HG03175 (cell line): ENCODE data around the gene DAPK1.

Experiments
- ATAC-seq: cut with Tn5 transposase; IDR thresholded peaks from one replicate; pipeline ENCODE4 v1.9.1; 2021; ENCODE audit warnings: mild to moderate bottlenecking, moderate library complexity; ENCODE audit not compliant: unreplicated experiment

DAPK1 gene

DNA sequence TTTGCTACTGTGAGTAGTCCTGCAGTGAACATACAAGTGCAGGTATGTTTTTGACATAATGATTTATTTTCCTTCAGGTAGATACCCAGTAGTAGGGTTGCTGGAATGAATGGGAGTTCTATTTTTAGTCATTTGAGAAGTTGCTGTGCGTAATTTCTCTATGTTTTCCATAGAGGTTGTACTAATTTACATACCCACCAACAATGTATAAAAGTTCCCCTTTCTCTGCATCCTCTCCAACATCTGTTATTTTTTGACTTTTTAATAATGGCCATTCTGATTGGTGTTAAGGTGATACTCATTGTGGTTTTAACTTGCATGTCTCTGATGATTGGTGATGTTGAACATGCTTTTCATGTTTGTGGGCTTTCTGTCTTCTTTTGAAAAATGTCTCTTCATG lies 163.6 kb downstream of the DAPK1 start:
- no peak for ATAC-seq

DNA sequence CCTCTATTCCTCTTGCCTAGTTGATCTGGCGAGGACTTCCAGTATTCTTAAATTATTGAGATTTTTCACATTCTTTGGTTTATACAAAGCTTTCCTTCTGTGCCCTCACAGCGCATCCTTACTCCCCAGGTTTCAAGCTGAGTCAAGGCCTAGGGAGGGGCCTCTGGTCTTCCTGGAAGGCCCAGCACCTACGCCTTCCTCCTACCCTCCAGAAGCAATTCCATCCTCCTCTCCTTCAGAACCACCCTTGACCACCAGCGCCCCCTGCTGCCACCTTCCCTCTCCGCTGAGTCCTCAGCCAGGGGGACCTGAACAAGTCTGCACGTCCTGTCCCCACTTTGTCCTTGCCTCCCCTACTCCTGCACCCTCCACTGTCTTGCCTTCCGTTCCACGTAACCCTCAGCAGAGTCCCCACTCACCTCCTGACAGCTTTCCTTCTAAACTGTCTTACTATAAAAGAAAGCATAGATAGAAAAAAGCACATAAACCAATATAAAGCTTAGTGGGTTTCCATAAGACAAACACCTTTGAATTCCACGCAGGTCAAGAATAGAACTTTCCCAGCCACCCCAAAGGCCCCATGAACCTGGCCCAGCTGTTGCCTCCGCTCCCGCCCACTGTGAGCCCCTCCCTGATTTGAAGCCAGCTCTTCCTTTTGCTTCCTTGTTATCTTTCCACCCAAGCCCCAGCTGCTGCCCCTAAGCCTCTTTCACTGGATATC lies 165.3 kb downstream of the DAPK1 start:
- ATAC-seq = no peak

- no peak for ATAC-seq
These were observed 165.9 kb downstream of the DAPK1 start for GRCh38 chr9:87663556-87663955.

DNA sequence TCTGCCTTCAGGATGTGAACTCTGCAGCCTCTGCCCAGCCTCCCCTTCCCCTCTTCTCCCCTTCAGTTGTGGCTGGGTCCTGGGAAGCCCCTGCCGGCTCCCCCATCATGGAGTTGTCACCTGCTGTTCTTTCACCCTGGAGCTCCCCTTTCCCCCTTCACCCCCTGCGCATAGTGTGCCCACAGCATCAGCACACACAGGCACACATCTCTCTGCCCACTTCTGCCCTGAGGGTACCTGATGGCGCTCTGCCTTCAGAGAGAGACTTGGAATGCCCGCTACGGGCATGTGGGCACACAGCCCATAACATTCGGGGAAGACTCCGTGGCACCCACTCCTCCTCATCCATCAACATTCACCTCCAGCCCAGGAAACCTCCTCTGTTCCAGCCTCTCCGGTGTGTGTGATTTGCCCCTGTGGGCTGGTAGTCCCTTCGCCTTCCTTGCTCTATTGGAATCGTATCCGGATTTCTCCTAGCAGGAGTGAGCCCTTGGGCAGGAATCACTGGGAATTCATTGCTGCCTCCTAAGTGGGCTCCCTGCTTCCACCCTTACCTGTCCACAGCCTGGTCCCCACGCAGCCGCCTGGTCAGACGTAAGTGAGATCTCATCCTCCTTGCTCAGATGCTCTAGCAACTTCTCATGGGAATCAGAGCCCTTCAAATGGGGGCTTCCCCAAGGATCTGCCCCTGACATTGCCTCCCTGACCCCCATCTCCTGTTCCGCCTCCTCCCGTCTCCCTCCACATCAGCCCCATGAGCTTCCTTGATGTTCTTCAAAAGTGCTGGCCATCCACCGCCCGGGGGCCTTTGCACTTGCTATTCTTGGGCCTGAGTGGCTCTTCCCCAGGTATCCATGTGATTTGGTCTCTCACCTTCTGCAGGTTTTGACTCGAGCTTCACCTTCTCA lies 166.7 kb downstream of the DAPK1 start:
- no peak for ATAC-seq

GRCh38 chr9:87665505-87665904 lies 167.8 kb downstream of the DAPK1 start:
- ATAC-seq = no peak

- ATAC-seq = no peak
These were observed 169.6 kb downstream of the DAPK1 start for GRCh38 chr9:87667164-87667738.

- no peak for ATAC-seq
These were observed 170.6 kb downstream of the DAPK1 start for GRCh38 chr9:87668222-87668621.

GRCh38 chr9:87668722-87669121 lies 171.1 kb downstream of the DAPK1 start:
- no peak for ATAC-seq

DNA sequence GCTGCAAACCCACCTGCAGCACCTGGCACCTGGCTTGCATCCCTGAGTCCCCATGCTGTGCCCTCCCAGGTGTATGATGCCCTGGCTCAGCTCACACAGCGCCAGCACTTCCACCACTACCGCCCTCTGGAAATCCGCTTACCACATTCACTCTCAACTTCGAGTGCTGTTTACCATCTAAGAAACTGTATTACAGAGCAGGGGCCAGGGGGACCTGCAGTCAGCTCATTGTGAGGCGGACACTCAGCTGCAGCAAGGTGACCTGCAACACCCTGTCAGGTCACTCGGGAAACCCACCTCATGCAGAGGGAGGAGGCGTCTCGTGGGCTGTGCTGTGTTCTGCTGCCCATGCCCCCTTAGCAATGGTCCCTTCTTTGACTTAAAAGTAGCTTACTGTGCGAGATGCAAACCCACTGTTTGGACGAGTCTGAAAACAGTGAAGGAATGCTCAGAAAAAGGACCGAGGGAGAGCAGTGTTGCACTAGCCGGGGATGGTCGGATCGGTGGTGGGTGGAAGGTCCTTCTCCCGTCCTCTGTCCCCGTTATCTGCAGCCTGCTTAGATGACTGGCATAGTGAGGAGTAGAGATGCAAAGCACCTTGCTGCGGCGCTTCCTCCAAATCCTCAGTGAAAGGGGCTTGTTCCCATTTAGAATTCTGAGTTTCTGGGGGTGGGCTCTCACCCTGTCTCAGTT lies 173.1 kb downstream of the DAPK1 start:
- no peak for ATAC-seq

- no peak for ATAC-seq
These were observed 173.8 kb downstream of the DAPK1 start for GRCh38 chr9:87671478-87671877.

DNA sequence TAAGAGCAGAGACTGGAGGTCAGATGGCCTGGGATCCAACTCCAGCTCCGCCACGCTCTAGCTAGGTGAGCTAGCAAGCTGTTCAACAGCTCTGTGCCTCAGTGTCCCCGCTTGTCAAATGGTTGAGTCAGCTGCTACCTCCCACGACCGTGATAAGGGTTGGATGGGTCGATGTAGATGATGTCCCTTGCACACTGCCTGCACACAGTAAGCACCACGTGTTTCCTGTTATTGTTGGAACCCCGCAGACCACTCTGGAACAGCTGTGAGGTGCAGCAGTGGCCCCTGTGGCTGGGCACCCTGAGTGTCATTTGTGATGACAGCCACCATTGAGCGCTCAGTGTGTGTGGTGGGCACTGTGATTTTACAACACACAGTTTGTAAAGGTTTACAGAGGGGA lies 174.3 kb downstream of the DAPK1 start:
- no peak for ATAC-seq

GRCh38 chr9:87672586-87672985 lies 174.9 kb downstream of the DAPK1 start:
- ATAC-seq = no peak

DNA sequence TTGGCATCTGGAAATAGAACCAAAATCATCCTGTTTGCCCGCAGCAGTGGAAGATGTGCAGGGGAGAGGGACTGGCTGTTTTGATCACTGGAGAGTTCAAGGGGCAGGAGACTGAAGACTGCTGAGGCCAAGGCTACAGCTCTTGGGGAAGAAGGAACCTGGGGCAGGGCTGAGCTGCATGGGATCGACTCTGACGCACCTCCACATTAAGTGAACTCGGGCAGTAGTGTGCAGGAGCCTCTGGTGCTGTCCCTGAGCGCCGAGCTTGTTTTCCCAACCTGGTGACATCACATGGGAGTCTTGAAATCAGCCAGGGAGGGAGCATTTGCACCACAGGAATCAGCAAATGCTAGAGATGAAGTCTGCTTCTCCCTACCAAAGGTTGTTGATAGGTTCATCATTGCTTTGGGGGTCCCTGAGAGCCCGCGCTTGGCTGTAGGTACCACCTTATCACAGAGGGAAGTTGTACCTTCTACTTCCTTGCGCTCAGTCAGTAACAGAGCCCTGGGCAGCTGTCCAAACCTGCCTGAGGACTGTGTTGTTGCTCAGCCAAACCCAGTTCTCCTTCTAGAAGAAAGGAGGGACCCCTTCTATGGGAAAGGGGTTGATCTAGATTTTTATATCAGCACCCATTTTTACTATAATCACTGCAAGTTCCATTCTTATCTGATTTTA lies 175.9 kb downstream of the DAPK1 start:
- ATAC-seq = no peak

- ATAC-seq = no peak
These were observed 177.1 kb downstream of the DAPK1 start for GRCh38 chr9:87674565-87675299.

DNA sequence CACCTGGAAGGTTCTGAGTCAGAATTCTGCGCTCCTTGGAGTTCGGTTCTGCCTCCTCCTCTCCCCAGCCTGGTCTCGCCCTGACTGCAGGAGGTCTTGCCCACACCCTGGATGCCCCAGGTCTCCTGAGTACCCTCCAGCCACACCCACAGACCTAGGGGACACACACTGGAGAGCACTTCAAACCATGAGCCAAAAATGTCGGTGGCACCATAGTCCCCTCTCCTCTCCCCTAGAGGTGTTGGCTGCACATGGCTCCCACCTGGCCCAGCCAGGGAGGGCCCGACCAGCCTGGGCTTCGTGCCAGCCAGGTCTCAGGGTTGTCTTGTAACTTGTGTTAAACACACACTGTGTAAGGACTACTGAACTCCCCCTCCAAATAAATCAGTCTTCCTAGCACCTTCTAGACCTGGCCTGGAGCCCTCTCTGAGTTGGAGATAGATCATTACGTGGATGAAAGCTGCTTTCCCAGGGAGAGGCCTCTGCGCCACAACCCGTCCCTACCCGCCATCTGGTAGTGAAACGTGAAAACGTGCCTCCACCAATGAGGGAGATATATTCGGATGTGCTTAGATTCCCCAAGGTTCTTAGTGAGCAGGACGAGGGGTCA lies 178.3 kb downstream of the DAPK1 start:
- no peak for ATAC-seq

DNA sequence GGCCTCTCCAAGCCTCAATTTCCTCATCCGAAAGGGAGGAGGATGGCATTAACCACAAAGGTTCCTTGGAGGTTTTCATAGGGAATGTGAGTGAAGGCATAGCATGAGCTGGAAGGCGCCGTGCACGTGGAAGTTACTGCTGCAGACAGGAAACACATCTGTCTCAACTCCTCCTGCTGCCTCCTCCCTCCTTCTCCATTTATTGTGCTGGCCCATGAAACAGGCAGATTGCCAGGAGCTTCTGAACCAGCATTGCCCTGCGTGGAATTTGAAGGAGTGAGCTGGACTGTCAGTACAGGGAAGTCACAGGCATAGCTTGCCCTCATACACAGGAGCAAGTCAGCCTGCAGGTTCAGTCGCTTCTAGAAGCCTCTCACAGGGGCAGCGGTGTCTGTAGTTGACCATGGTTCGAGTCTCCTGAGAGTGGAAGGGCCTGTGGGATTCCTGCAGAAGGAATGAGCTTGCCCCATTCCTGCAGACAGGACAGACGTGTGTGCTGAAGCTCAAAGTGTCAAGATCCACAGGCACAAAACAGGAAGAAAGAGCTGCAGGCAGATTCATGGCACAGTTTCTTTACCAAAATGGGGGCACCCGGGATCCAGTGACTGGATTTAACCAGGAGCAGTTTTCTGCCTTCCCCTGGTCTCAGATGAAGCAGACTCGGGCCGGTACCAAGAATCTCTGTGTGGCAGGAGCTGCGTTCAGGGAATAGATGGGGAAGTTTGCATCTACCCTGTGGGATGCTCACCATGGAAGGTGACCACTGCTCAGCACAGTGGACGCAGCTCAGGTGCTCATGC lies 179.5 kb downstream of the DAPK1 start:
- ATAC-seq = no peak

GRCh38 chr9:87677776-87678587 lies 180.3 kb downstream of the DAPK1 start:
- ATAC-seq = no peak
